DOHH2 (cell line): ENCODE data around the gene FAM149A.
A peak's percentile ranks its signal among the peaks of the same experiment; 100 is the strongest.

Source experiments
- EZH2phosphoT487 ChIP-seq: fragments of 200-600 bp; sonication (generic); IDR thresholded peaks from 2 replicates; pipeline ENCODE4 v1.6.1; 2017; ENCODE audit warnings: borderline replicate concordance, mild to moderate bottlenecking, antibody characterized with exemption, low read length, moderate library complexity, mixed read lengths
- TF ChIP-seq, protein P1 (sequence below): fragments of 200-600 bp; sonication (generic); IDR thresholded peaks from one replicate; pipeline ENCODE4 v1.5.1; 2014; ENCODE audit warnings: antibody characterized with exemption, mild to moderate bottlenecking, low read depth, low read length; ENCODE audit not compliant: poor library complexity, severe bottlenecking

GRCh38 chr4:186132577-186133242 lies 28.2 kb downstream of the FAM149A start:
- TF ChIP-seq, protein P1, sequence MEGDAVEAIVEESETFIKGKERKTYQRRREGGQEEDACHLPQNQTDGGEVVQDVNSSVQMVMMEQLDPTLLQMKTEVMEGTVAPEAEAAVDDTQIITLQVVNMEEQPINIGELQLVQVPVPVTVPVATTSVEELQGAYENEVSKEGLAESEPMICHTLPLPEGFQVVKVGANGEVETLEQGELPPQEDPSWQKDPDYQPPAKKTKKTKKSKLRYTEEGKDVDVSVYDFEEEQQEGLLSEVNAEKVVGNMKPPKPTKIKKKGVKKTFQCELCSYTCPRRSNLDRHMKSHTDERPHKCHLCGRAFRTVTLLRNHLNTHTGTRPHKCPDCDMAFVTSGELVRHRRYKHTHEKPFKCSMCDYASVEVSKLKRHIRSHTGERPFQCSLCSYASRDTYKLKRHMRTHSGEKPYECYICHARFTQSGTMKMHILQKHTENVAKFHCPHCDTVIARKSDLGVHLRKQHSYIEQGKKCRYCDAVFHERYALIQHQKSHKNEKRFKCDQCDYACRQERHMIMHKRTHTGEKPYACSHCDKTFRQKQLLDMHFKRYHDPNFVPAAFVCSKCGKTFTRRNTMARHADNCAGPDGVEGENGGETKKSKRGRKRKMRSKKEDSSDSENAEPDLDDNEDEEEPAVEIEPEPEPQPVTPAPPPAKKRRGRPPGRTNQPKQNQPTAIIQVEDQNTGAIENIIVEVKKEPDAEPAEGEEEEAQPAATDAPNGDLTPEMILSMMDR = peak; percentile 49
- no peak for TF ChIP-seq EZH2phosphoT487
